Pons (tissue), 1 donor: ENCODE data around the gene IL13RA1.
A peak's percentile ranks its signal among the peaks of the same experiment; 100 is the strongest.
"Not testable (repeated sequence)": the region's sequence is repeated elsewhere in the genome, so short reads cannot be mapped to it uniquely, and the experiment has no call there.

Source experiments
- DNase-seq: peaks from one replicate; pipeline ENCODE4 v3.0.0-alpha.2; 2016; ENCODE audit warnings: low spot score

IL13RA1 gene

GRCh38 chrX:118726887-118727685 lies at the start of gene IL13RA1:
Gene IL13RA1, plus strand, starts transcription at chrX:118727606. Its CDS starts 33 bp downstream, at chrX:118727639.
- DNase-seq, result peak; percentile 35

GRCh38 chrX:118679290-118679689 lies 48.1 kb upstream of the IL13RA1 start:
- no peak for DNase-seq

GRCh38 chrX:118682258-118683014 lies 45.0 kb upstream of the IL13RA1 start:
- DNase-seq, result no peak

DNA sequence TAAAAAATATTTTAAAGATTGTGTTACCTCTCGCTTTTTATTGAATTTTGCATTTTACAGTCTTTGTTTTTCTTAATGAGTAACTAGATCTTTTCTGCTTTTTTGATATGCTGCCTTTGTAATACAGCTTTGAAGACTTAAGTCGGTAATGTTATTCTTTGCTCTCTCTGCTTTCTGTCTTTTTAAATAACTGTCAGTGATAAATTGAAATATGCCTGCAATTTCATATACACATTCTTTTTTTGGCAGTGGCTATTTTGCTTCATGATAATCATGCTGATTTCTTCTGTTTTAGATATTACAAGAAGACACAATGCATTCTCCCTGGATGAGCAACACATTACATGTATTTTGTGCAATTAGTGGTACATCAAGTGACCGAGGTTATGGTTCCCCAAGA lies 42.0 kb upstream of the IL13RA1 start:
- no peak for DNase-seq

DNA sequence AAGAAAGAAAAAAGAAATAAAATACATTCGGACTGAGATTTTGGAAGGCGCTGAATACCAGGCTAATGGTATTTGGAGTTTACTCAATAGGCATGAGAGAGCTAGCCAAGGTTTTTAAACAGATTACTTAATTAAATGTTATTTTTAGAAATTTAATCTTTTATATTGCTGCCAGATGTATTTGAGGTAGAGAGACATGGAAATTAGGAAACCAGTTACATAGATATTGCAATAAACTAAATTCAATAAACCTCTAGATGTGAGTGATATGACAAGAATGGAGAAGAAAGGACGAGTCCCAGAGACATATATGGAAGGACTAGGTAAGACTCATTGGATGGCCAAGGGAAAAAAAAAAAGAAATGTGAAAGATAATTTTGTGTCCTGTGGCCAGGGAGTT lies 38.5 kb upstream of the IL13RA1 start:
- no peak for DNase-seq

GRCh38 chrX:118693843-118694242 lies 33.6 kb upstream of the IL13RA1 start:
- DNase-seq, result no peak

DNA sequence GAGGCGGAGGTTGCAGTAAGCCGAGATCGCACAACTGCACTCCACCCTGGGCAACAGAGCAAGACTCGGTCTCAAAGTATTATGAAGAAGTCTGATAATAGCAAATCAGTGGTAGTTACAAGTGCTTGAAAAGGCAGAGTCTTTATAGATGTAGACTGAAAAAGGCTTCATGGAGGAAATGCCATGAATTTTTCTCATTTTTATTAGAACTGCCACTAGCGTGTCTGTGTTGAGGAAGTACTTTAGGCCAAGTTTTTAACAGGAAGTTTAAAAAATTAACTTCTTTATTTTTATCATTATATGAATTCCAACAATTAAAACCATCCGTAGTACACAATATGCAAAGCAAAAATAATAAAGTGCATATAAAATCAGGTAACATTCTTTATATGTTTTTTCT lies 32.8 kb upstream of the IL13RA1 start:
- DNase-seq, result no peak

- peak; percentile 39 for DNase-seq
Measured at GRCh38 chrX:118698516-118699170, 28.8 kb upstream of the IL13RA1 start.

- DNase-seq, result no peak
Measured at GRCh38 chrX:118702741-118703140, 24.7 kb upstream of the IL13RA1 start.

DNA sequence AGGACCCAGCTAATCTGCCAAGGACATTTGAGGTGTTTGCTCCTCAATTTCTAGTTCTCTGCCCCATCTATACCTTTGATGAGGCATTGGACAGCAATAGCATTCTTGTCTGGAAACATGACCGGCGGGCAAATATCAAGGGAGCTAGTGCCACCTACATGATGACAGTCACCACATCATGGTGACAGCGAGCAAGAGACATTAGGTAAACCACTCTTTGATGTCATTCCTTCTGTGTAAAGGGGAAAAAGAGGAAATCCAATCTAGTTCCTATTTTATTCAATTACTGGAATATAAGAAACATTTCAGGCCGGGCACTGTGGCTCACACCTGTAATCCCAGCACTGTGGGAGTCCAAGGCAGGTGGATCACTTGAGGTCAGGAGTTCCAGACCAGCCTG lies 20.7 kb upstream of the IL13RA1 start:
- DNase-seq, result no peak

DNA sequence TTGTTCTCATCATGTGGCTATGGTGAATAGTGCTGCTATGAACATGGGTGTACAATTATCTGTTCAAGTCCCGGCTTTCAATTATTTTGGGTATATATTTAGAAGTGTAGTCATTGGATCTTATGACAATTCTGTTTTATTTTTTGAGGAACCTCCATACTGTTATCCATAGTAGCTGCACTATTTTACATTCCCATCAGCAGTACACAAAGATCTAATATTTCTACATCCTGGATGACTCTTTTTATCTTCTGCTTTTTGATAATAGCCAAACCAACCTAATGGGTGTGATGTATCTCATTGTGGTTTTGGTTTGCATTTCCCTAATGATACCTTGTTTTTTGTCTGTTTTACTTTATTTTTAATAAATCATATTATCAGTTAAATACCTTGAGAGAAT lies 12.9 kb upstream of the IL13RA1 start:
- no peak for DNase-seq

GRCh38 chrX:118715917-118716316 lies 11.5 kb upstream of the IL13RA1 start:
- not testable (repeated sequence) for DNase-seq

- DNase-seq, result not testable (repeated sequence)
Measured at GRCh38 chrX:118716833-118717232, 10.6 kb upstream of the IL13RA1 start.

DNA sequence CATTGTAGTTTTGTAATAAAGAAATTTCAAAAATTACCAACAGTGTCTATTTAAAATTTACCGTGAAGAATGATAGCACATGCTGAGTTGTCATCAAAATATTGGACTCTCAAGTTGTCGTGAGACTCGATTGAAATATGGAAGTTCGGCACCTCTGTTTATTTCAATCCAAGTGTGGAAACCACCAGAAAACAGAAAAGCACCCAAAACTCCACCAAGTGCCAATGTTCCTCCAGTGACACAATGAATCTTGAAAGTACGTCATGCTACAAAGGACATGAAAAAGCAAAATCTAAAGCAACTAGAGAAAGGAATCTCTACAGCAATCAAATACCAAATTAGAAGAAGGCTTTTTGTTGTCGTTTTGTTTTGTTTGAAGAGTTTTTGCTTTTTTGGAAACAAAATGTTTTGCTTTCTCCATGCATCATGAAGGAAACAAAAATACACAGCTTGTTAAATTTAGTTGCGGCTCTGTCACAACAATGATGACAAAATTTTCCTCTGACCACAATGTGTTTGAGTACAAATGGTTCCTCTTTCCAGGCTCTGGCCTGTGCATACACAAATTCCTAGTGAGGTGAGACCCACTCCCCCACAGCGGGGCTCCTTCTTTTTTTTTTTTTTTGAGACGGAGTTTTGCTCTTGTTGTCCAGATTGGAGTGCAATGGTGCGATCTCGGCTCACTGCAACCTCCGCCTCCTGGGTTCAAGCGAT lies 9.6 kb upstream of the IL13RA1 start:
- peak; percentile 44 for DNase-seq

DNA sequence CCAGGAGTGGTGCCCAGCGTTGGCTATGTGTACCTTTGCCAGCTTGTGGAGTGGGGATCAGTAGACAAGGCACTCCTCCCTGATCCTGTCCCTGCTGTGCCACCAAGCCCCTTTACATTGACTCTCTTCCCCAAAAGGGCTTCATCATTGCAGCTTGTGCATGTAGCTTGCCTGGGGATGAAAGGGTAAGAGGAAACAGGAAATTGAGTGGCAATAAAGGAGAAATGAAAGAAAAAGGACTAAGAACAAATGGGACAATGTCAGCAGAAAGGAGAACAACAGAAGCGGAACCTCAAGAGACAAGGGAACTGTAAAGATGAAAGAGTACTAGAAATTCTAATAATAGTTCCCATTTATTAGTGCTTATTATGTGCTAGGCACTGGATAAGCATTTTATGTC lies 8.7 kb upstream of the IL13RA1 start:
- peak; percentile 61 for DNase-seq

GRCh38 chrX:118720058-118720707 lies 7.2 kb upstream of the IL13RA1 start:
- DNase-seq, result no peak

DNA sequence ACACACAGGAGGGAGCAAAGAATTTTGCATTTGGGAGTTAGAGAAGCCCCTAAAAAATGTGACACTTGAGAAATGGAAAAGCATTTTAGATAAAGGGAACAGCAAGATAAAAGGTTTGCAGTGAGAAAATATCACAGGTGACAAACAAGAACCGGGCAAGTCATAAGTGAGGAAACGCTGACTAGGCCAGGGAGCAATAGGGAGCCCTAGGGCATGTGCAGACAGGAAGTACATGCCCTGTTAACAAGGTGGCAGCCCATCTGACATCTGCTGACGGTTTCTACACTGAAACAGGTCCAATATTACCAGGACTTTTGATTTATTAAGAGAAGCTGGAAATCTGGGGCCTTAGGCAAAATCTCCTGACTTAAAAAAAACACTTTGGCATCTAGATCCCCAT lies 4.0 kb upstream of the IL13RA1 start:
- DNase-seq, result no peak

- no peak for DNase-seq
Measured at GRCh38 chrX:118724365-118724764, 3.0 kb upstream of the IL13RA1 start.

GRCh38 chrX:118724775-118725174 lies 2.6 kb upstream of the IL13RA1 start:
- DNase-seq, result no peak

DNA sequence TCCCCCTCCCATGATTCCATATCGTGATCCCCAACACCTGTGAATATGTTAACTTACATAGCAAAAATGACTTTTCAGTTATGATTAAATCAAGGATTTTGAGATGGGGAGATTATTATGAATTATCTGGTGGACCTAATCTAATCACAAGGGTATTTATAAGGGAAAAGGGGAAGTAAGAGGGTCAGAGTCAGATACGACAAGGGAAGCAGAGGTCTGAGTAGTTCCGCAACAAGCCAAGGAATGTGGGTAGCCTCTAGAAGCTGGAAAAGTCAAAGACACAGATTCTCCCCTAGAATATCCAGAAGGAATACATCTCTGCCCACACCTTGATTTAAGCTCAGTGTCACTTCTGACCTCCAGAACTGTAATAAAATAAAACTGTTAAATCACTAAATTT lies 1.0 kb upstream of the IL13RA1 start:
- no peak for DNase-seq

DNA sequence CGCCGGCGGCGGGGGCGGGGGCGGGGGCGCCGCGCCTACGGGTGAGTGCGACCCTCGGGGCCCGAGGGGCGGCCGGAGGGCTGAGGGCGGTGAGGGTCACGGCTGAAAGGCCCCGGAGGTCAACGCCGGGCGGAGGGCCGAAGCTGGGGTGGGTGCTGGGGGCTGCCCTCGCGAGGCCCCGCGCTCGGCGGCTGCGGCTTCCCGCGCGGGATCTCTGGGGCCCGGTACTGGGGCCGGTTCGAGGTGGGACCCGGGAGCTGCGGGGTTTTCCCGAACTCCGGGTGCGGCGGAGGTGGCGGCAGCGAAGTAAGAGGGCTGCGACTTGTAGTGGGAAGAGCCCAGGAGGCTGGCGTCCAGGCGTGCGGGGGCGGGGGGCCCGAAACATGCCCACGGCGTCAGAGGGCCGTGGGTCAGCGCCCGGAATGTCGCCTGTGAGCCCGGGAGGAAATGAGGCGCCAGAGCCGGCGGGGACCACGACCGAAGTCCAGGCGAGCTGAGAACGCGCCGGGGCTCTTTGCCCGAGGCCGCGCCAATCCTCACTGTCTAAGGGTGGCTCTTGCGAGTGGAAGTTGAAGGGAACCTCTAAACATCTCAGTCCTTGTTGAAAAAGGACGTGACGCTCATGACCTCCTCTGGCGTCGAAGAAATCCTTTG lies 407 bp downstream of the IL13RA1 start:
- no peak for DNase-seq
